Activated naive CD8-positive, alpha-beta T cell treated with anti-CD3 and anti-CD28 coated beads for 36 hours (primary cell): Measurements from ENCODE around the gene ARSG. TPM values are rescaled to one million over a fixed set of nuclear protein-coding genes. Genes with fewer than 3 reads are reported as not detected.

ENCODE experiments used
- DNase-seq: peaks from one replicate; pipeline ENCODE4 v3.0.0; 2021
- H3K27ac Mint-ChIP-seq: one replicate; pipeline ENCODE4 v1.8.0; 2022; ENCODE audit warnings: mild to moderate bottlenecking, moderate library complexity, mixed read lengths
- H3K27me3 Mint-ChIP-seq: one replicate; pipeline ENCODE4 v1.8.0; 2022; ENCODE audit warnings: mild to moderate bottlenecking, mixed read lengths
- H3K36me3 Mint-ChIP-seq: one replicate; pipeline ENCODE4 v1.8.0; 2021; ENCODE audit warnings: mild to moderate bottlenecking, mixed read lengths
- H3K4me1 Mint-ChIP-seq: one replicate; pipeline ENCODE4 v1.8.0; 2021; ENCODE audit warnings: mixed read lengths
- H3K4me3 Mint-ChIP-seq: one replicate; pipeline ENCODE4 v1.8.0; 2022; ENCODE audit warnings: mild to moderate bottlenecking, moderate library complexity, mixed read lengths
- H3K9me3 Mint-ChIP-seq: one replicate; pipeline ENCODE4 v1.8.0; 2022; ENCODE audit warnings: mixed read lengths
- total RNA-seq, 2 experiments: library from RNA; stranded (reverse); gene quantifications; one replicate each; pipeline ENCODE4 v1.2.3, GENCODE V29; 2021

Gene ARSG
- total RNA-seq, 2 experiments from 2014 or later = 5.0 to 5.2 TPM

DNA sequence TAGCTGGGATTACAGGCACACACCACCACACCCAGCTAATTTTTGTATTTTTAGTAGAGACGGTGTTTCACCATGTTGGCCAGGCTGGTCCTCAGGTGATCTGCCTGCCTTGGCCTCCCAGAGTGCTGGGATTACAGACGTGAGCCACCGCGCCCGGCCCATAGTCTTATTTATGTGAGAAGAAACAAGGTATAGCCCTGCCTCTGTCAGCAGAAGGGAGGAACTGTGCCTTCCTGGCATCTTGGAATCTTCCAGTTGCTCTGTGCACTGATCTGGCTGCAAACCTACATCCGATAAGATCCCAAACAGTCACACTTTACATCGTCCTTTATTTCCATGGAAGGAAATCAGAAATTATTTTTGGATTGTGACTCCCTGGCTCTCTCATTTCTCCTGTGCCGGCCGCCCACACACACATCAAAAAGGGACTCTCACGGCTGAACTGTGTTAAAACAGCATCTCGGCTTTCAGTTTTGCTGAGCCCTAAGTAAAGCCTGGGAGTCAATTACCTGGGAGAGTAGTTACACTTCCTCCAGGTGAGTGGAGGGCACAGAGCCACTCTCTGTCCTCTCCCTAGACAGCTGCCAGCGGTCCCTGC, 142.7 kb downstream of the ARSG start:
- no peaks in the 10 kb centered on the region for H3K9me3 Mint-ChIP-seq
- peaks cover 2% of the 10 kb centered on the region for H3K36me3 Mint-ChIP-seq
- no peak overlapping the region for H3K27ac Mint-ChIP-seq
- no peak overlapping the region for H3K4me3 Mint-ChIP-seq
- DNase-seq = no peak
- no peaks in the 10 kb centered on the region for H3K27me3 Mint-ChIP-seq
- peaks cover 33% of the 10 kb centered on the region for H3K4me1 Mint-ChIP-seq

GRCh38 chr17:68435361-68435760, 144.1 kb downstream of the ARSG start:
- H3K4me3 Mint-ChIP-seq = no peak overlapping the region
- H3K36me3 Mint-ChIP-seq = peaks cover 2% of the 10 kb centered on the region
- no peaks in the 10 kb centered on the region for H3K9me3 Mint-ChIP-seq
- peaks cover 36% of the 10 kb centered on the region for H3K4me1 Mint-ChIP-seq
- H3K27me3 Mint-ChIP-seq = no peaks in the 10 kb centered on the region
- no peak overlapping the region for H3K27ac Mint-ChIP-seq
- no peak for DNase-seq

GRCh38 chr17:68435876-68436842, 144.9 kb downstream of the ARSG start:
- H3K27me3 Mint-ChIP-seq = no peaks in the 10 kb centered on the region
- peaks cover 2% of the 10 kb centered on the region for H3K36me3 Mint-ChIP-seq
- H3K27ac Mint-ChIP-seq = peak overlapping the region; percentile 79
- H3K4me3 Mint-ChIP-seq = peak overlapping the region; percentile 22
- no peaks in the 10 kb centered on the region for H3K9me3 Mint-ChIP-seq
- peak; percentile 77 for DNase-seq
- H3K4me1 Mint-ChIP-seq = peaks cover 41% of the 10 kb centered on the region

GRCh38 chr17:68437979-68438822, 146.9 kb downstream of the ARSG start:
- no peaks in the 10 kb centered on the region for H3K36me3 Mint-ChIP-seq
- peaks cover 36% of the 10 kb centered on the region for H3K4me1 Mint-ChIP-seq
- no peaks in the 10 kb centered on the region for H3K9me3 Mint-ChIP-seq
- H3K4me3 Mint-ChIP-seq = peak overlapping the region; percentile 59
- DNase-seq = peak; percentile 39
- H3K27me3 Mint-ChIP-seq = no peaks in the 10 kb centered on the region
- peak overlapping the region; percentile 78 for H3K27ac Mint-ChIP-seq

- DNase-seq = no peak
- H3K9me3 Mint-ChIP-seq = no peaks in the 10 kb centered on the region
- no peak overlapping the region for H3K27ac Mint-ChIP-seq
- peaks cover 36% of the 10 kb centered on the region for H3K4me1 Mint-ChIP-seq
- H3K27me3 Mint-ChIP-seq = no peaks in the 10 kb centered on the region
- H3K4me3 Mint-ChIP-seq = no peak overlapping the region
- no peaks in the 10 kb centered on the region for H3K36me3 Mint-ChIP-seq
These were observed 148.5 kb downstream of the ARSG start for GRCh38 chr17:68439656-68440290.

- DNase-seq = no peak
- no peak overlapping the region for H3K4me3 Mint-ChIP-seq
- H3K27ac Mint-ChIP-seq = no peak overlapping the region
- H3K4me1 Mint-ChIP-seq = peaks cover 36% of the 10 kb centered on the region
- no peaks in the 10 kb centered on the region for H3K9me3 Mint-ChIP-seq
- H3K36me3 Mint-ChIP-seq = no peaks in the 10 kb centered on the region
- no peaks in the 10 kb centered on the region for H3K27me3 Mint-ChIP-seq
These were observed 149.2 kb downstream of the ARSG start for GRCh38 chr17:68440526-68440925.

DNA sequence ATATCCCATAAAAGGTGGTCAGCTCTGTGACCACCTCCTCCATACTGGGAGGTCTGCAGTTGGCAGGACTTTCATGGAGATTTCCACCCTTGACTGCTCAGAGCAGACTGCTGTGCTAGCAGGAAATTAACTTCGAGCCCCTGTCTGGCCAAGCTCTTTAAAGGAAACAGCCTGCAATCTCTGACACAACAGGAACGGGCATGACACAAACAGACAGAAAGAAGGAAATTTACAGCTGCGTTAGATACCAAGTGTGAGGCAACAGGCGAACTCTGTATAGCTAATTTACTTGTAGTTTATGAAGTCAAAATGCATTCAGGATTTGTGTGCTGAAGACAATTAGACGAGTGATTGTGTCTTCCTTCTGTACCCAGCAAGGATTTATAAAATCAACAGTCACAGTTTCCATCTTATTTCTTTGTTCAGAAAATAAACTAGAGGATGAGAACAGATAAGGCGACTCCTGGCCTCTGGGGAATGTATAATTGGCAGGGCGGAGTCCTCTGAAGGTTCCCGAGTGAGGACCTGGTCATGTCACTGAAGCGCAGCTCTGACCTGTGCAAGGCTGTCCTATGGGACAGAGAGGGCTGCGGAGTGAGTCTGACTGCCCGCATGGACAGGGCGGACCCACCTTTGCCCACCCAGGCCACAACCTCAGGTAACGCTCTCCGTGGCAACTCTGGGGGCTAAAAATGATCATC, 149.9 kb downstream of the ARSG start:
- no peaks in the 10 kb centered on the region for H3K9me3 Mint-ChIP-seq
- H3K4me1 Mint-ChIP-seq = peaks cover 29% of the 10 kb centered on the region
- H3K36me3 Mint-ChIP-seq = no peaks in the 10 kb centered on the region
- DNase-seq = no peak
- no peak overlapping the region for H3K27ac Mint-ChIP-seq
- H3K27me3 Mint-ChIP-seq = no peaks in the 10 kb centered on the region
- H3K4me3 Mint-ChIP-seq = no peak overlapping the region

GRCh38 chr17:68443972-68444464, 152.7 kb downstream of the ARSG start:
- H3K36me3 Mint-ChIP-seq = no peaks in the 10 kb centered on the region
- H3K4me3 Mint-ChIP-seq = no peak overlapping the region
- no peak overlapping the region for H3K27ac Mint-ChIP-seq
- H3K27me3 Mint-ChIP-seq = no peaks in the 10 kb centered on the region
- no peak for DNase-seq
- no peaks in the 10 kb centered on the region for H3K9me3 Mint-ChIP-seq
- peaks cover 8% of the 10 kb centered on the region for H3K4me1 Mint-ChIP-seq

GRCh38 chr17:68445671-68446070, 154.4 kb downstream of the ARSG start:
- H3K36me3 Mint-ChIP-seq = peaks cover 4% of the 10 kb centered on the region
- no peak overlapping the region for H3K4me3 Mint-ChIP-seq
- H3K9me3 Mint-ChIP-seq = no peaks in the 10 kb centered on the region
- no peak overlapping the region for H3K27ac Mint-ChIP-seq
- peaks cover 5% of the 10 kb centered on the region for H3K4me1 Mint-ChIP-seq
- no peak for DNase-seq
- no peaks in the 10 kb centered on the region for H3K27me3 Mint-ChIP-seq

DNA sequence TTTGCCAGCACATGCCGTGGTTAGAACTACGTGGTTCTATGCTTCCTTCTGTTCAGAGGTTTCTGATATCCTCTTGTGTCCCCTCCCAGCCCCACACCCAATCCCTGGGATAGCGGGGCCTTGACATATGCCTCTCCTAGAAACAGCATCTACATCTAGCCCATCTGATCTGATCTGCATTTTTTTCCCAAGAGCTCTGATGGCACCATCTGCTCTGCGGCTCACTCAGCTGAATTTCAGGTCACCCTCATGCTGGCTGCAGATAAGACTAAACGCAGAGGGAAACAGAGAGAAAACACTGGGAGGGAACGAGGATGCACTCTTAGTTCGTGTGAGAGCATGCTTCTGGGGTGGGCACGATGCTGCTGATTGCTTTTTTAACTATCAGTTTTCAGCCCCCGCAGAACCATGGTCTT, 155.3 kb downstream of the ARSG start:
- peaks cover 5% of the 10 kb centered on the region for H3K36me3 Mint-ChIP-seq
- no peak overlapping the region for H3K27ac Mint-ChIP-seq
- H3K9me3 Mint-ChIP-seq = no peaks in the 10 kb centered on the region
- DNase-seq = no peak
- no peaks in the 10 kb centered on the region for H3K27me3 Mint-ChIP-seq
- no peaks in the 10 kb centered on the region for H3K4me1 Mint-ChIP-seq
- H3K4me3 Mint-ChIP-seq = no peak overlapping the region

- peaks cover 5% of the 10 kb centered on the region for H3K36me3 Mint-ChIP-seq
These were observed 157.9 kb downstream of the ARSG start for GRCh38 chr17:68449021-68449739.

DNA sequence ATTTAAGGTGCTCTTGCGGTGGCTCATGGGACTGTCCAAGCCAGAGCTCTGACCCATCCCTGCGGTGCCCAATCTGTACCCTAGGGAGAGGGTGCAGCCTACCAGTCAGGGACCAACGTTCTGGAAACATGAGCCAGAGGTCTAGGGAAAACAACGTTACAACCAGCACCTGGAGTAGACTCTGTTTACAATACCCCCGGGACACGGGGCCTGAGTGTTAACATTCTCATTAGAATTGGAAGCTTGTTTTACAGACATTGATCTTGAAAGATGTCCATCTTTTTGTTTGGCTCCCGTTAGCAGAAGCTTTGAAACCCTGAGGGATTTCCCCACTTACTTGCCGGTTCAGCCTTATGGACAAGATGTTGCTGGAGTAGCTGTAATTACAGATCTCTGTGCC, 159.1 kb downstream of the ARSG start:
- no peak for DNase-seq

More at GRCh38 chr17:68449021-68449739, 157.9 kb downstream of the ARSG start:
- DNase-seq = no peak
- H3K27me3 Mint-ChIP-seq = no peaks in the 10 kb centered on the region
- H3K4me1 Mint-ChIP-seq = no peaks in the 10 kb centered on the region
- H3K27ac Mint-ChIP-seq = no peak overlapping the region
- no peak overlapping the region for H3K4me3 Mint-ChIP-seq
- H3K9me3 Mint-ChIP-seq = no peaks in the 10 kb centered on the region

DNA sequence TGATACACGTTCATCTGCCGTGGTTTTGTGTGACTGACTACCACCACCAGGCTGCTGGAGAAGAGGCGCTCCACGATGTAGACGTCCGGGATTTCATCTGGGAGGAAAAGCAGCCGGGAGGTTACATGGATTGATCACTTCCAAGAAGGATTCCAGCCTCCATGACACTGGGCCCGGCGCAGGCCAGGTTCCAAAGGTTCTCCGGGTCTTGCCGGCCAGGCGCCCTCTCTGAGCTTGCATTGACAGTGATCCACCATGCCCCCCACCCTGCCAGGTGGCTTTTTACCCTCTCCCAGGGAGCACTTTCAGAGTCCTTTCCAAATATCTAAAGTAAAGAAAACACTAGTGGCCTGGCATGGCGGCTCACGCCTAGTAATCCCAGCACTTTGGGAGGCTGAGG, 159.5 kb downstream of the ARSG start:
- no peak overlapping the region for H3K27ac Mint-ChIP-seq
- H3K4me3 Mint-ChIP-seq = no peak overlapping the region
- peaks cover 5% of the 10 kb centered on the region for H3K36me3 Mint-ChIP-seq
- no peak for DNase-seq
- peaks cover 1% of the 10 kb centered on the region for H3K27me3 Mint-ChIP-seq
- H3K9me3 Mint-ChIP-seq = no peaks in the 10 kb centered on the region
- H3K4me1 Mint-ChIP-seq = no peaks in the 10 kb centered on the region

More for the DNA sequence above, 159.1 kb downstream of the ARSG start:
- Mint-ChIP-seq H3K4me3 (no peak overlapping the region), H3K27me3 (no peaks in the 10 kb centered on the region), H3K36me3 (peaks cover 5% of the 10 kb centered on the region), H3K9me3 (no peaks in the 10 kb centered on the region), H3K4me1 (no peaks in the 10 kb centered on the region), H3K27ac (no peak overlapping the region)
